Measurements from ENCODE around the gene CCDC85B.
A peak's percentile ranks its signal among the peaks of the same experiment; 100 is the strongest.
"Not testable (repeated sequence)": the region's sequence is repeated elsewhere in the genome, so short reads cannot be mapped to it uniquely, and the experiment has no call there.

CCDC85B gene

DNA sequence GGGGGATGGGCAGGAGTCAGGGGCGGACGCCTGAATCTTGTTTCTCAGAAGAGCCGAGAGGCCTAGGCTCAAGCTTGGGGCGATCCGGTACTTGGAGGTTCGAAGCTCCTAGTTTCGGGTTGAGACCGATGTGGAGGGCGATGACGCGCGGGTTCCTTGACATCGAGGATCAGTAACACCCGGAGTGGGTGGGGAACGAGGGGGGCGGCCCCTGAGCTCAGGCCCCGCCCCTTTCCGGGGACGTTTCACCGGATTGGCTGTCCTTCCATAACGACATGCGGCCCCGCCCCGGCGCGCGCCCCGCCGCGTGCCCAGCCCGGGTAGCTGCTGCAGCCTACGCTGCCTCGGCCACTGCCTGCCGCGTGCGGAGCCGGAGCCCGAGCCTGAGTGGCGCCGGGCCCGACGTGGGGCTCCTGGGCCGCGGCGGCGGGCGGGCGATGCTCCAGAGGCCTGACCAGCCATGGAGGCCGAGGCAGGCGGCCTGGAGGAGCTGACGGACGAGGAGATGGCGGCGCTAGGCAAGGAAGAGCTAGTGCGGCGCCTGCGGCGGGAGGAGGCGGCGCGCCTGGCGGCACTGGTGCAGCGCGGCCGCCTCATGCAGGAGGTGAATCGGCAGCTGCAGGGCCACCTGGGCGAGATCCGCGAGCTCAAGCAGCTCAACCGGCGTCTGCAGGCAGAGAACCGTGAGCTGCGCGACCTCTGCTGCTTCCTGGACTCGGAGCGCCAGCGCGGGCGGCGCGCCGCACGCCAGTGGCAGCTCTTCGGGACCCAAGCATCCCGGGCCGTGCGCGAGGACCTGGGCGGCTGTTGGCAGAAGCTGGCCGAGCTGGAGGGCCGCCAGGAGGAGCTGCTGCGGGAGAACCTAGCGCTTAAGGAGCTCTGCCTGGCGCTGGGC, at the start of gene CCDC85B:
Gene CCDC85B (plus strand): TSS at position 350 of the 895 bp plus-strand sequence. CDS start 111 bp downstream, at position 461.
- Histone ChIP-seq H3K27ac (peak within 1 kb of the TSS; percentile 87 to 91), H3K4me3 (peak within 1 kb of the TSS; percentile 73)
- peak; percentile 99 for DNase-seq (ENCODE audit: low spot score)
- TF ChIP-seq, protein P1, sequence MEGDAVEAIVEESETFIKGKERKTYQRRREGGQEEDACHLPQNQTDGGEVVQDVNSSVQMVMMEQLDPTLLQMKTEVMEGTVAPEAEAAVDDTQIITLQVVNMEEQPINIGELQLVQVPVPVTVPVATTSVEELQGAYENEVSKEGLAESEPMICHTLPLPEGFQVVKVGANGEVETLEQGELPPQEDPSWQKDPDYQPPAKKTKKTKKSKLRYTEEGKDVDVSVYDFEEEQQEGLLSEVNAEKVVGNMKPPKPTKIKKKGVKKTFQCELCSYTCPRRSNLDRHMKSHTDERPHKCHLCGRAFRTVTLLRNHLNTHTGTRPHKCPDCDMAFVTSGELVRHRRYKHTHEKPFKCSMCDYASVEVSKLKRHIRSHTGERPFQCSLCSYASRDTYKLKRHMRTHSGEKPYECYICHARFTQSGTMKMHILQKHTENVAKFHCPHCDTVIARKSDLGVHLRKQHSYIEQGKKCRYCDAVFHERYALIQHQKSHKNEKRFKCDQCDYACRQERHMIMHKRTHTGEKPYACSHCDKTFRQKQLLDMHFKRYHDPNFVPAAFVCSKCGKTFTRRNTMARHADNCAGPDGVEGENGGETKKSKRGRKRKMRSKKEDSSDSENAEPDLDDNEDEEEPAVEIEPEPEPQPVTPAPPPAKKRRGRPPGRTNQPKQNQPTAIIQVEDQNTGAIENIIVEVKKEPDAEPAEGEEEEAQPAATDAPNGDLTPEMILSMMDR (IDR thresholded peaks at IDR 0.05), result no peak

DNA sequence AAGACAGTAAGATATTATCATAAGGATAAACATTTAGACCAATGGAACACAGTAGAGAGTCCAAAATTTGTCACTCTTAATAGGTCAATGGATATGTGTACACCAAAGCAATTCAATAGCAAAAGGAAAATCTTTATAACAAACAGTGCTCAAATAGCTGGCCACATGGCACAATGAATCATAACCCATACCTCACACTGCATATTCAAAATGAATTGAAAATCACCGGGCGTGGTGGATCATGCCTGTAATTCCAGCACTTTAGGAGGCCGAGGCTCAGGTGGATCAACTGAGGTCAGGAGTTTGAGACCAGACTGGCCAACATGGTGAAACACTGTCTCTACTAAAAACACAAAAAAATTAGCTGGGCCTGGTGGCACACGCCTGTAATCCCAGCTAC, 48.3 kb upstream of the CCDC85B start:
- TF ChIP-seq, protein P1 (IDR thresholded peaks at IDR 0.05), result no peak
- Histone ChIP-seq H3K27ac (no peak overlapping the region), H3K4me3 (no peak overlapping the region)
- no peak for DNase-seq (ENCODE audit: low spot score)

DNA sequence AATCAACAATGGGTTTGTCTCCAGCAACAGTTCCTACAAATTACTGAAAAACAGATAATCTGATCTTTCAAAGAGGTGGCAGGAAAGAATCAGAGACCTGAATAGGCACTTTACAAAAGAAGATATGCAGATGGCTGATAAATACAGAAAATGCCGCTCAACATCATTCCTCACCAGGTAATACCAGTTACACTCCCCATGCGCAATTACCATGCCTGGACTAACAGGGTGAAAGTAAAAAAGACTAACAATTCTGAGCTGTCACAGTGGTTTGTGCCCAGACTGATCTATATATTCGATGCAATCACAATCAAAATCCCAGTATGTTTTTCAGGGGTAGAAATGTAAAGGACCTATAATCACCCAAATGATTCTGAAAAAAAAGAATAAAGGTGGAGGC, 46.7 kb upstream of the CCDC85B start:
- no peak overlapping the region for H3K4me3 ChIP-seq
- TF ChIP-seq, protein P1 (IDR thresholded peaks at IDR 0.05), result no peak
- no peak for DNase-seq (ENCODE audit: low spot score)
- no peak overlapping the region for H3K27ac ChIP-seq

DNA sequence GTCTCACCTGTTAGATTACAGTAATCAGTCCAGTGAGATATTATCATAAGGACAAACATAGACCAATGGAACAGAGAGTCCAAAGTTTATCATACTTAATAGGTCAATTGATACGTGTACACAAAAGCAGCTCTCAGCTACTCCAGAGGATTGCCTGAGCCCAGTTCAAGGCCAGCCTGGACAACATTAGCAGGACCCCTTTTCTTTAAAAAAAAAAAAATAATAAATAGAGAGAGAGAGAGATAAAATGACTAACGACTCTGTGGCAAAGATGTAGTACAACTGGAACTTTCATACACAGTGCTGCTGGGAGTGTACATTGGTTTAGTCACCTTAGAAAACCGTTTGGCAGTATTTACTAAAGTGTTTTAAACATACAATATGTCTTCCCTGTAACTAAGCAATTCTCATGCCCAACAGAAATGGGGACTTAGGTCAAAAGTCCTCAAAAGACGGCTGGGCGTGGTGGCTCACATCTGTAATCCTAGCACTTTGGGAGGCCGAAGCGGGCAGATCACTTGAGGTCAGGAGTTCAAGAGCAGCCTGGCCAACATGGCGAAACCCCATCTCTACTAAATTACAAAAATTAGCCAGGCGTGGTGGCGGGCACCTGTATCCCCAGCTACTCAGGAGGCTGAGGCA, 46.1 kb upstream of the CCDC85B start:
- Histone ChIP-seq H3K27ac (no peak overlapping the region), H3K4me3 (no peak overlapping the region)
- TF ChIP-seq, protein P1 (IDR thresholded peaks at IDR 0.05), result no peak
- DNase-seq (ENCODE audit: low spot score), result no peak

DNA sequence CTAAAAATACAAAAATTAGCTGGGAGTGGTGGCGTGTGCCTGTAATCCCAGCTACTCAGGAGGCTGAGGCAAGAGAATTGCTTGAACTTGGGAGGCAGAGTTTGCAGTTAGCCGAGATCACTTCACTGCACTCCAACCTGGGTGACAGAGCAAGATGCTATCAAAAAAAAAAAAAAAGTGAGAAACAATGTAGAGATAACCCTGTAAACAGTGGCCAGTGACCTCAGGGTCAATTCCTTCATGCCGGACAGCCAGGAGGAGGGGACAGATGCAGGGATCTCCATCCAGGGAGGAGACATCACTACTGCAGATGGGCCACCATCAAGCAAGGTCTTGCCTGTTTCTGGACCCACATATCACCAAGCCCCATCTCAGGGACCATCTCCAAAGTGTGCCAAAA, 42.7 kb upstream of the CCDC85B start:
- no peak overlapping the region for H3K27ac ChIP-seq
- no peak overlapping the region for H3K4me3 ChIP-seq
- TF ChIP-seq, protein P1 (IDR thresholded peaks at IDR 0.05), result no peak
- no peak for DNase-seq (ENCODE audit: low spot score)

DNA sequence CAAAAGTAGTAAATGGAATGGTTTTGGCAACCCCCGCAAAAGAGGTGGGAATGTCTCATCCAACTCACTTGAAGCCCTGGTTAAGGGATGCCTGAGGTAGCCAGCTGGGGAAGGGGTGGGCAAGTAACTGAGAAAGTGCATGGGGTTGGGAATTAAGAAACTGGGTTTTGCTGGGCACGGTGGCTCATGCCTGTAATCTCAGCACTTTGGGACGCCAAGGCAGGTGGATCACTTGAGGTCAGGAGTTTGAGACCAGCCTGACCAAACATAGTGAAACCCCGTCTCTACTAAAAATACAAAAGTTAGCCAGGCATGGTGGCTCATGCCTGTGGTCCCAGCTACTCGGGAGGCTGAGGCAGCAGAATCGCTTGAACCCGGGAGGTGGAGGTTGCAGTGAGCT, 41.8 kb upstream of the CCDC85B start:
- not testable (repeated sequence) for DNase-seq (ENCODE audit: low spot score); H3K27ac ChIP-seq; H3K4me3 ChIP-seq

DNA sequence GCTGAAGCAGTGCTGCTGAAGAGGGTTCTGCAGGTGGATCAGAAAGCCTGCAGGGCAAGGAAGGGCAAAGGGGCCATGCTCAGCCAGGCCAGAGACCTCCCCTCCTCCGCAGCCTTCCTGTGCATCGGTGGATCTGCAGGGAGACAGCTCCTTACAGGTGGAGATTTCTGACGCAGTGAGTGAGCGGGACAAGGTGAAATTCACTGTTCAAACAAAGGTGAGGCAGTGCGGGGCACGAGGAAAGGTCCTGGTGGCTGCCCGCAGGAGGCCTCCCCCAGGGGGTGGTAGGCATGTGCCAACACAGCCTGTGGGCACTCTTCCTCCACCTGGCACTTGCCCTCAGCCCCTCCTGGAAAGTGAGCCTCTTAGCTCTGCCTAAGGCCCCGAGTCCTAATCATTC, 41.1 kb upstream of the CCDC85B start:
- H3K4me3 ChIP-seq, result no peak overlapping the region
- TF ChIP-seq, protein P1 (IDR thresholded peaks at IDR 0.05), result no peak
- no peak overlapping the region for H3K27ac ChIP-seq
- DNase-seq (ENCODE audit: low spot score), result no peak
